HG03378 (cell line): ENCODE results near the gene ST3GAL3.
"Not testable (repeated sequence)": the region's sequence is repeated elsewhere in the genome, so short reads cannot be mapped to it uniquely, and the experiment has no call there.

Source experiments
- ATAC-seq: cut with Tn5 transposase; IDR thresholded peaks from one replicate; pipeline ENCODE4 v1.9.1; 2021; ENCODE audit warnings: mild to moderate bottlenecking, moderate library complexity; ENCODE audit not compliant: unreplicated experiment

ST3GAL3 gene

GRCh38 chr1:43818691-43819090 is 111.4 kb downstream of the ST3GAL3 start:
- ATAC-seq = no peak

- ATAC-seq = no peak
Observed at GRCh38 chr1:43819357-43819756, 112.0 kb downstream of the ST3GAL3 start.

- ATAC-seq = no peak
Observed at GRCh38 chr1:43821471-43821870, 114.1 kb downstream of the ST3GAL3 start.

- no peak for ATAC-seq
Observed at GRCh38 chr1:43822040-43822690, 114.8 kb downstream of the ST3GAL3 start.

GRCh38 chr1:43824795-43825194 is 117.5 kb downstream of the ST3GAL3 start:
- no peak for ATAC-seq

- no peak for ATAC-seq
Observed at GRCh38 chr1:43828574-43828973, 121.2 kb downstream of the ST3GAL3 start.

- ATAC-seq = no peak
Observed at GRCh38 chr1:43830802-43831201, 123.5 kb downstream of the ST3GAL3 start.

GRCh38 chr1:43831851-43832250 is 124.5 kb downstream of the ST3GAL3 start:
- no peak for ATAC-seq

GRCh38 chr1:43832255-43832654 is 124.9 kb downstream of the ST3GAL3 start:
- no peak for ATAC-seq

- no peak for ATAC-seq
Observed at GRCh38 chr1:43832998-43833397, 125.7 kb downstream of the ST3GAL3 start.

GRCh38 chr1:43833902-43834279 is 126.6 kb downstream of the ST3GAL3 start:
- ATAC-seq = not testable (repeated sequence)

GRCh38 chr1:43834280-43835081 is 127.1 kb downstream of the ST3GAL3 start:
- no peak for ATAC-seq

- ATAC-seq = no peak
Observed at GRCh38 chr1:43835082-43836021, 128.0 kb downstream of the ST3GAL3 start.

- ATAC-seq = no peak
Observed at GRCh38 chr1:43836267-43836951, 129.1 kb downstream of the ST3GAL3 start.

- no peak for ATAC-seq
Observed at GRCh38 chr1:43839056-43839455, 131.7 kb downstream of the ST3GAL3 start.

- ATAC-seq = no peak
Observed at GRCh38 chr1:43841321-43842174, 134.2 kb downstream of the ST3GAL3 start.

GRCh38 chr1:43842175-43842498 is 134.8 kb downstream of the ST3GAL3 start:
- no peak for ATAC-seq

- ATAC-seq = no peak
Observed at GRCh38 chr1:43843684-43844083, 136.3 kb downstream of the ST3GAL3 start.

- ATAC-seq = no peak
Observed at GRCh38 chr1:43844114-43844513, 136.8 kb downstream of the ST3GAL3 start.

GRCh38 chr1:43847290-43847689 is 140.0 kb downstream of the ST3GAL3 start:
- no peak for ATAC-seq
